ENCODE results near the gene SLC6A1.

Gene SLC6A1

DNA sequence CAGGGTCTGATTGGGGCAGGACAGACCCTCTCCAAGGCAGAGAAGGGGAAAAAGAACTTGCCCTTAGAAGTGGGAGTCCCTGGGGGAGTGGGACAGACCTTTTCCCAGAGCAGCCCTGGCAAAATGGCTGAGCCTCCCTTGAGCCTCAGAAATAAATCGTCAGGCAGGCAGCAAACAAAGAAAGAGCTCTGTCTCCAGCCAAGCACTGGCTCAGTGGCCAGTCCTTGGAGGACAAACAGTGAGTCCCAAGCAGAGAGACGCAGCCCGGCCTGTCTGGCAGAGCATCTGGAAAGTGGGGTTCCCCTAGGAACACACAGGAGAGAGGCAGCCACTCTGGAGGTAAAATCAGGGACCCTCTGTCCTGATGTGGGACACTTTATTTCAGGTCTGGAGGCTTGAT is 1.8 kb downstream of the SLC6A1 start:
- no peak for TF ChIP-seq EZH2phosphoT487 (IDR thresholded peaks at IDR 0.05; ENCODE audit: low read depth)
- TF ChIP-seq, protein P1, sequence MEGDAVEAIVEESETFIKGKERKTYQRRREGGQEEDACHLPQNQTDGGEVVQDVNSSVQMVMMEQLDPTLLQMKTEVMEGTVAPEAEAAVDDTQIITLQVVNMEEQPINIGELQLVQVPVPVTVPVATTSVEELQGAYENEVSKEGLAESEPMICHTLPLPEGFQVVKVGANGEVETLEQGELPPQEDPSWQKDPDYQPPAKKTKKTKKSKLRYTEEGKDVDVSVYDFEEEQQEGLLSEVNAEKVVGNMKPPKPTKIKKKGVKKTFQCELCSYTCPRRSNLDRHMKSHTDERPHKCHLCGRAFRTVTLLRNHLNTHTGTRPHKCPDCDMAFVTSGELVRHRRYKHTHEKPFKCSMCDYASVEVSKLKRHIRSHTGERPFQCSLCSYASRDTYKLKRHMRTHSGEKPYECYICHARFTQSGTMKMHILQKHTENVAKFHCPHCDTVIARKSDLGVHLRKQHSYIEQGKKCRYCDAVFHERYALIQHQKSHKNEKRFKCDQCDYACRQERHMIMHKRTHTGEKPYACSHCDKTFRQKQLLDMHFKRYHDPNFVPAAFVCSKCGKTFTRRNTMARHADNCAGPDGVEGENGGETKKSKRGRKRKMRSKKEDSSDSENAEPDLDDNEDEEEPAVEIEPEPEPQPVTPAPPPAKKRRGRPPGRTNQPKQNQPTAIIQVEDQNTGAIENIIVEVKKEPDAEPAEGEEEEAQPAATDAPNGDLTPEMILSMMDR (IDR thresholded peaks at IDR 0.05; ENCODE audit: low read depth, low read length), result no peak
- H3K4me3 ChIP-seq (ENCODE audit: low read length), result no peak overlapping the region
- no peak overlapping the region for H2AFZ ChIP-seq (ENCODE audit: low read depth, low read length)
- no peak overlapping the region for H3K9ac ChIP-seq (ENCODE audit: low read length)
- no peak overlapping the region for H3K27ac ChIP-seq (ENCODE audit: low read length)
- no peak overlapping the region for H3K4me2 ChIP-seq (ENCODE audit: low read length)
- H3K9me3 ChIP-seq (ENCODE audit: insufficient read depth, low read length), result no peaks in the 10 kb centered on the region
- H4K20me1 ChIP-seq (ENCODE audit: insufficient read depth, low read length), result no peaks in the 10 kb centered on the region
- no peaks in the 10 kb centered on the region for H3K79me2 ChIP-seq (ENCODE audit: low read length)
- H3K4me1 ChIP-seq (ENCODE audit: low read length), result no peaks in the 10 kb centered on the region
- no peaks in the 10 kb centered on the region for H3K36me3 ChIP-seq (replicated peaks; ENCODE audit: low read depth, low read length)
- H3K27me3 ChIP-seq (ENCODE audit: low read depth, low read length), result peaks cover 17% of the 10 kb centered on the region

DNA sequence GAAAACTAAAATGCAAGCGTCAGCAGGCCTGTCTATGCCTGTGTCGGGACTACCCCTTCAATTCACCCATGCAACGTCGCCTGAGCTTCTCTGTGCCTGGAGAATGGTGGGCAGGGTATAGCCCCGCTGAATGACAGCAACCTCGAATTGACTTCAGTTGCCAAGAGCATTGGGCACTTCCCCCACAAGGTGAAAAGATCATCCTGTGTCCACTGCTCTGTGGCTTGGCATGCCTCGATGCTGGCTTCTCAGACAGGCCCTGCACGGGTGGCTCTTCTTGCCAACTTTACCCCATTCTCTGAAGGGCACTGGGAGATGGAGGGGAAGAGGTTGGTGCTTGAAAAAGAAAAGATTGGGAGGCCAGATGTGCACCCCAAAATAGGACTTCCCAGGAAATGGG is 3.3 kb downstream of the SLC6A1 start:
- no peak overlapping the region for H3K4me3 ChIP-seq (ENCODE audit: low read length)
- no peak overlapping the region for H2AFZ ChIP-seq (ENCODE audit: low read depth, low read length)
- H3K79me2 ChIP-seq (ENCODE audit: low read length), result no peaks in the 10 kb centered on the region
- no peaks in the 10 kb centered on the region for H4K20me1 ChIP-seq (ENCODE audit: insufficient read depth, low read length)
- TF ChIP-seq, protein P1 (IDR thresholded peaks at IDR 0.05; ENCODE audit: low read depth, low read length), result no peak
- TF ChIP-seq EZH2phosphoT487 (IDR thresholded peaks at IDR 0.05; ENCODE audit: low read depth), result no peak
- H3K9ac ChIP-seq (ENCODE audit: low read length), result no peak overlapping the region
- no peaks in the 10 kb centered on the region for H3K4me1 ChIP-seq (ENCODE audit: low read length)
- 0 out of 2 replicates have a peak, but pooled peaks cover 6% of the 10 kb centered on the region for H3K27me3 ChIP-seq (ENCODE audit: low read depth, low read length)
- no peaks in the 10 kb centered on the region for H3K9me3 ChIP-seq (ENCODE audit: insufficient read depth, low read length)
- H3K27ac ChIP-seq (ENCODE audit: low read length), result no peak overlapping the region
- H3K4me2 ChIP-seq (ENCODE audit: low read length), result no peak overlapping the region
- H3K36me3 ChIP-seq (replicated peaks; ENCODE audit: low read depth, low read length), result no peaks in the 10 kb centered on the region

DNA sequence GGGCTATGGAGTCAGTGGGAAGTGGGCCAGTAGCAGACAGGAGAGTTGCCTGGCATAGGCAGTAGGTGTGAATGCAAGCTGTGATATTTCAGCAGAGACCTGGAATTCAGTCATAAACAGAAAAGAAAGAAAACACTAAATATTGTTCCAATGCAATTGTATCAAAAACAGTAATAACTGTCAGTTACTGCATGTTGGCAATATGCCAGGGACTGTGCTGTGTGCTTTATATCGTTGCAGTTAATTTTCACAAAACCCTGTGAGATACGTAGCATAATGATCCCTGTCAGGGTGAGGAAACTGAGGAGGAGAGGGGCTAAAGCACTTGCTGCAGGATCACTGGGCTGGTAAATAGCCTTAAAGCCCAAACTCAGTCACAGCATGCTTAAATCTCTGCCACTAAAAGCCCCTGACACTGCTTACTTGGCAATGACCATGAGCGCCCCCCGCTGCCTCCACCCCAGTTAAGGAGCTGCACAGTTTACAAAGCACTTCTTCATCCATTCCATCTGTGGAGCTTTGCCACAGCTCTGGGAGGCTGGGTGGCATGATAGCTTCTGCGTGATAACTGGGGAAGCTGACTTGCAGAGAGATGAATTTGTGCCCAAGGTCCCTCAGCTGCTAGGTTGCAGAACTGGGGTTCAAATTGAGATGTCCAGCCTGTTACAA is 3.9 kb downstream of the SLC6A1 start:
- Histone ChIP-seq H3K36me3 (replicated peaks; ENCODE audit: low read depth, low read length) (no peaks in the 10 kb centered on the region), H3K27me3 (ENCODE audit: low read depth, low read length) (0 out of 2 replicates have a peak, but pooled peaks cover 4% of the 10 kb centered on the region), H3K27ac (ENCODE audit: low read length) (no peak overlapping the region), H4K20me1 (ENCODE audit: insufficient read depth, low read length) (no peaks in the 10 kb centered on the region), H3K79me2 (ENCODE audit: low read length) (no peaks in the 10 kb centered on the region), H3K9me3 (ENCODE audit: insufficient read depth, low read length) (no peaks in the 10 kb centered on the region), H3K4me1 (ENCODE audit: low read length) (no peaks in the 10 kb centered on the region), H3K9ac (ENCODE audit: low read length) (no peak overlapping the region), H3K4me3 (ENCODE audit: low read length) (no peak overlapping the region), H2AFZ (ENCODE audit: low read depth, low read length) (no peak overlapping the region), H3K4me2 (ENCODE audit: low read length) (no peak overlapping the region)
- TF ChIP-seq EZH2phosphoT487 (IDR thresholded peaks at IDR 0.05; ENCODE audit: low read depth), result no peak
- TF ChIP-seq, protein P1 (IDR thresholded peaks at IDR 0.05; ENCODE audit: low read depth, low read length), result no peak

DNA sequence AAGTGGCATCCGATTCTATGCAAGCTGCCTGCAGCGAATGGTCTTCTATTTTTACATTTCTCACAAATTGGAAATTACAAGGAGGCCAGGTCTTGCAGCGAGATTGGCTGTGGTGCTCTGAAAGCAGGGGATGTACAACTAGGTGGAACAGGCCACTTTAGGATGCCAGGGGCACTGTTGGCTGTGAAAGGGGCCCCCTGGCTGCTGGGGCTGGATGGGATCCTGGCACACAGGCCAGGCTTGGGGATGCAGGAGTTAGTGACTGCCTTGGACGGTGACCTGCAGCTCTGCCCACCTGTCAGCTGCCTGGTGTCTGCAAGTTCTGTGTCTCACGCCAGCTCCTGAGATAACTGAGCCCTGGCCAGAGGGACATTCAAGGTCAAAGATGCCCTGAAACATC is 4.6 kb downstream of the SLC6A1 start:
- H2AFZ ChIP-seq (ENCODE audit: low read depth, low read length), result no peak overlapping the region
- H3K27ac ChIP-seq (ENCODE audit: low read length), result no peak overlapping the region
- H3K27me3 ChIP-seq (ENCODE audit: low read depth, low read length), result 0 out of 2 replicates have a peak, but pooled peaks cover 4% of the 10 kb centered on the region
- TF ChIP-seq, protein P1 (IDR thresholded peaks at IDR 0.05; ENCODE audit: low read depth, low read length), result no peak
- TF ChIP-seq EZH2phosphoT487 (IDR thresholded peaks at IDR 0.05; ENCODE audit: low read depth), result no peak
- H3K79me2 ChIP-seq (ENCODE audit: low read length), result no peaks in the 10 kb centered on the region
- H3K9ac ChIP-seq (ENCODE audit: low read length), result no peak overlapping the region
- no peaks in the 10 kb centered on the region for H3K36me3 ChIP-seq (replicated peaks; ENCODE audit: low read depth, low read length)
- no peak overlapping the region for H3K4me2 ChIP-seq (ENCODE audit: low read length)
- H4K20me1 ChIP-seq (ENCODE audit: insufficient read depth, low read length), result no peaks in the 10 kb centered on the region
- no peak overlapping the region for H3K4me3 ChIP-seq (ENCODE audit: low read length)
- no peaks in the 10 kb centered on the region for H3K9me3 ChIP-seq (ENCODE audit: insufficient read depth, low read length)
- H3K4me1 ChIP-seq (ENCODE audit: low read length), result no peaks in the 10 kb centered on the region

Measured in OCI-LY3 (cell line).